HepG2 (cell line): ENCODE results near the gene HINT1. TPM values are rescaled to one million over a fixed set of nuclear protein-coding genes. Genes with fewer than 3 reads are reported as not detected.

Source experiments
- ARID2 ChIP-seq: sonication (generic); formaldehyde crosslinking; IDR thresholded peaks from 2 replicates; pipeline ENCODE4 v1.8.1; 2022; ENCODE audit warnings: mild to moderate bottlenecking, missing genetic modification reagents, borderline replicate concordance
- BATF2 ChIP-seq: sonication (generic); formaldehyde crosslinking; IDR thresholded peaks from 2 replicates; pipeline ENCODE4 v1.8.0; 2022; ENCODE audit warnings: mild to moderate bottlenecking, missing genetic modification reagents, moderate library complexity
- FOSL2 ChIP-seq: sonication (generic); formaldehyde crosslinking; IDR thresholded peaks from 2 replicates; pipeline ENCODE4 v1.4.0; 2020; ENCODE audit warnings: missing genetic modification reagents
- HDAC6 ChIP-seq: fragments of 200-600 bp; sonication (generic); IDR thresholded peaks from 2 replicates; pipeline ENCODE4 v1.7.0; 2017; ENCODE audit warnings: mild to moderate bottlenecking, antibody characterized with exemption, low read length, low read depth
- HINFP ChIP-seq: sonication (generic); formaldehyde crosslinking; IDR thresholded peaks from 2 replicates; pipeline ENCODE4 v1.4.0; 2020; ENCODE audit warnings: low read depth, mild to moderate bottlenecking, missing genetic modification reagents
- KAT7 ChIP-seq: IDR thresholded peaks from 2 replicates; pipeline ENCODE4 v1.6.1; 2018; ENCODE audit warnings: borderline replicate concordance, missing compliant biosample characterization
- MAFF ChIP-seq: IDR thresholded peaks from 2 replicates; pipeline ENCODE4 v1.6.1; 2011; ENCODE audit warnings: low read depth, low read length, improper control_type of control experiment
- MTA1 ChIP-seq: sonication (generic); formaldehyde crosslinking; IDR thresholded peaks from 2 replicates; pipeline ENCODE4 v1.4.0; 2020; ENCODE audit warnings: missing genetic modification reagents, mild to moderate bottlenecking, borderline replicate concordance
- NAIF1 ChIP-seq: sonication (generic); formaldehyde crosslinking; IDR thresholded peaks from 2 replicates; pipeline ENCODE4 v1.5.0; 2020; ENCODE audit warnings: mild to moderate bottlenecking, missing genetic modification reagents, borderline replicate concordance
- NR2F1 ChIP-seq, 2 experiments: fragments of 450-650 bp in 1 of 2; formaldehyde crosslinking in 1 of 2; IDR thresholded peaks; 2 replicates each; pipeline versions ENCODE4 v1.5.0 to v1.6.1; 2016 to 2020; ENCODE audit warnings: mild to moderate bottlenecking in 1 of 2, missing compliant biosample characterization in 1 of 2, missing genetic modification reagents in 1 of 2, moderate library complexity in 1 of 2
- SALL1 ChIP-seq: sonication (generic); formaldehyde crosslinking; IDR thresholded peaks from 2 replicates; pipeline ENCODE4 v1.8.0; 2022; ENCODE audit warnings: mild to moderate bottlenecking, missing genetic modification reagents
- SMAD1 ChIP-seq: sonication (generic); formaldehyde crosslinking; IDR thresholded peaks from 2 replicates; pipeline ENCODE4 v1.4.0; 2020; ENCODE audit warnings: missing genetic modification reagents, low read depth, mild to moderate bottlenecking, borderline replicate concordance
- SNAPC2 ChIP-seq: sonication (generic); formaldehyde crosslinking; IDR thresholded peaks from 2 replicates; pipeline ENCODE4 v1.8.1; 2022; ENCODE audit warnings: mild to moderate bottlenecking, missing genetic modification reagents
- THAP11 ChIP-seq: IDR thresholded peaks from 2 replicates; pipeline ENCODE4 v1.6.1; 2016; ENCODE audit warnings: missing biosample characterization, missing genetic modification reagents
- TP53 ChIP-seq: sonication (generic); formaldehyde crosslinking; conservative IDR thresholded peaks from 2 replicates; pipeline ENCODE4 v1.4.0; 2020; ENCODE audit warnings: missing genetic modification reagents
- ZNF138 ChIP-seq: sonication (generic); formaldehyde crosslinking; IDR thresholded peaks from 2 replicates; pipeline ENCODE4 v1.5.0; 2020; ENCODE audit warnings: mild to moderate bottlenecking, low read depth, missing genetic modification reagents
- ZNF280D ChIP-seq: sonication (generic); formaldehyde crosslinking; IDR thresholded peaks from 2 replicates; pipeline ENCODE4 v1.5.1; 2020; ENCODE audit warnings: mild to moderate bottlenecking, missing genetic modification reagents
- ZNF335 ChIP-seq: sonication (generic); formaldehyde crosslinking; IDR thresholded peaks from 2 replicates; pipeline ENCODE4 v1.4.0; 2020; ENCODE audit warnings: missing genetic modification reagents
- ZNF350 ChIP-seq: sonication (generic); formaldehyde crosslinking; IDR thresholded peaks from 2 replicates; pipeline ENCODE4 v1.4.0; 2020; ENCODE audit warnings: mild to moderate bottlenecking, low read depth, missing genetic modification reagents, borderline replicate concordance
- ZNF382 ChIP-seq: sonication (generic); formaldehyde crosslinking; IDR thresholded peaks from 2 replicates; pipeline ENCODE4 v1.5.0; 2020; ENCODE audit warnings: missing genetic modification reagents, mild to moderate bottlenecking, borderline replicate concordance
- ZNF468 ChIP-seq: sonication (generic); formaldehyde crosslinking; IDR thresholded peaks from 2 replicates; pipeline ENCODE4 v1.8.0; 2022; ENCODE audit warnings: mild to moderate bottlenecking, moderate library complexity, missing genetic modification reagents
- ZNF557 ChIP-seq: sonication (generic); formaldehyde crosslinking; IDR thresholded peaks from 2 replicates; pipeline ENCODE4 v1.4.0; 2020; ENCODE audit warnings: missing genetic modification reagents
- ZNF572 ChIP-seq: sonication (generic); formaldehyde crosslinking; IDR thresholded peaks from 2 replicates; pipeline ENCODE4 v1.5.1; 2020; ENCODE audit warnings: mild to moderate bottlenecking, missing genetic modification reagents
- ZNF619 ChIP-seq: sonication (generic); formaldehyde crosslinking; IDR thresholded peaks from 2 replicates; pipeline ENCODE4 v1.4.0; 2020; ENCODE audit warnings: mild to moderate bottlenecking, missing genetic modification reagents
- ZNF724P ChIP-seq: sonication (generic); formaldehyde crosslinking; IDR thresholded peaks from 2 replicates; pipeline ENCODE4 v1.8.0; 2022; ENCODE audit warnings: missing genetic modification reagents, borderline replicate concordance
- polyA plus RNA-seq, 8 experiments: library from polyadenylated mRNA; depleted of rRNA in 3 of 8; stranded (reverse) in 7 of 8; unstranded in 1 of 8; fragments of >200 nt; fragmentation: Illumina TruSeq in 4 of 8; extraction: Trizol in 4 of 8; gene quantifications; 2 replicates each; pipeline versions ENCODE4 v1.2.1 to v1.2.3, GENCODE V29; 2011 to 2016; ENCODE audit warnings: low read depth in 4 of 8, missing spikeins in 1 of 8, mixed read lengths in 1 of 8; ENCODE audit not compliant: insufficient read depth in 1 of 8
- total RNA-seq, 5 experiments: library from RNA; depleted of rRNA; stranded (reverse); fragments of >200 nt; fragmentation: Illumina TruSeq; extraction: Trizol; gene quantifications; 2 replicates each; pipeline ENCODE4 v1.2.3, GENCODE V29; 2016; ENCODE audit warnings: low read depth in 1 of 5

HINT1 gene
- total and polyA plus RNA-seq, 2 of the 13 experiments (the other 11 are each of a cell fraction or from before 2014, with no cell fraction given): 428 to 997 TPM

- TF ChIP-seq ZNF280D (CRISPR knock-in tag) (no peak), ZNF138 (CRISPR knock-in tag) (0 out of 2 replicates have a peak, but pooled peaks have one; percentile 2), ZNF382 (CRISPR knock-in tag) (no peak), ZNF572 (CRISPR knock-in tag) (no peak), SALL1 (peak; percentile 62), ZNF619 (CRISPR knock-in tag) (no peak), NR2F1 (CRISPR knock-in tag; IDR thresholded peaks at IDR 0.05) (no peak), THAP11 (CRISPR knock-in tag) (peak; percentile 91), FOSL2 (CRISPR knock-in tag) (peak; percentile 32; the same call in 1 of the 2 replicates), SNAPC2 (CRISPR knock-in tag) (0 out of 2 replicates have a peak, but pooled peaks have one; percentile 21), ZNF468 (CRISPR knock-in tag) (no peak), HDAC6 (no peak), ZNF335 (no peak), NAIF1 (CRISPR knock-in tag) (0 out of 2 replicates have a peak, but pooled peaks have one; percentile 65), BATF2 (CRISPR knock-in tag) (no peak), KAT7 (peak; percentile 86), MAFF (no peak), ARID2 (CRISPR knock-in tag) (no peak), MTA1 (CRISPR knock-in tag) (no peak), ZNF350 (CRISPR knock-in tag) (peak; percentile 45; the same call in 1 of the 2 replicates), TP53 (no peak), ZNF557 (CRISPR knock-in tag) (no peak), ZNF724P (CRISPR knock-in tag) (no peak), HINFP (CRISPR knock-in tag) (peak; percentile 23; the same call in 1 of the 2 replicates), SMAD1 (CRISPR knock-in tag) (no peak)
Measured at GRCh38 chr5:131170540-131171275, 5.7 kb upstream of the HINT1 start, which contains the start of gene LYRM7 (continued).
